ENCODE measurements around the gene CAMK1D. TPM values are rescaled to one million over a fixed set of nuclear protein-coding genes. Genes with fewer than 3 reads are reported as not detected.
A peak's percentile ranks its signal among the peaks of the same experiment; 100 is the strongest.

Gene CAMK1D
- total RNA-seq, 2 donors from 2014 or later = 4.5 to 7.8 TPM

GRCh38 chr10:12479924-12480323 is 130.6 kb downstream of the CAMK1D start:
- no peaks in the 10 kb centered on the region for H3K36me3 ChIP-seq (ENCODE audit: control insufficient read depth, insufficient read depth, low read length)
- no peak overlapping the region for H3K4me3 ChIP-seq (ENCODE audit: low read length)
- TF ChIP-seq, protein P1, sequence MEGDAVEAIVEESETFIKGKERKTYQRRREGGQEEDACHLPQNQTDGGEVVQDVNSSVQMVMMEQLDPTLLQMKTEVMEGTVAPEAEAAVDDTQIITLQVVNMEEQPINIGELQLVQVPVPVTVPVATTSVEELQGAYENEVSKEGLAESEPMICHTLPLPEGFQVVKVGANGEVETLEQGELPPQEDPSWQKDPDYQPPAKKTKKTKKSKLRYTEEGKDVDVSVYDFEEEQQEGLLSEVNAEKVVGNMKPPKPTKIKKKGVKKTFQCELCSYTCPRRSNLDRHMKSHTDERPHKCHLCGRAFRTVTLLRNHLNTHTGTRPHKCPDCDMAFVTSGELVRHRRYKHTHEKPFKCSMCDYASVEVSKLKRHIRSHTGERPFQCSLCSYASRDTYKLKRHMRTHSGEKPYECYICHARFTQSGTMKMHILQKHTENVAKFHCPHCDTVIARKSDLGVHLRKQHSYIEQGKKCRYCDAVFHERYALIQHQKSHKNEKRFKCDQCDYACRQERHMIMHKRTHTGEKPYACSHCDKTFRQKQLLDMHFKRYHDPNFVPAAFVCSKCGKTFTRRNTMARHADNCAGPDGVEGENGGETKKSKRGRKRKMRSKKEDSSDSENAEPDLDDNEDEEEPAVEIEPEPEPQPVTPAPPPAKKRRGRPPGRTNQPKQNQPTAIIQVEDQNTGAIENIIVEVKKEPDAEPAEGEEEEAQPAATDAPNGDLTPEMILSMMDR (conservative IDR thresholded peaks at IDR 0.05) = no peak
- no peaks in the 10 kb centered on the region for H3K27me3 Mint-ChIP-seq (ENCODE audit: insufficient read depth)
- no peaks in the 10 kb centered on the region for H3K4me1 ChIP-seq (ENCODE audit: control insufficient read depth, insufficient read depth, low read length)
- H3K9me3 ChIP-seq (ENCODE audit: control insufficient read depth, low read length) = no peaks in the 10 kb centered on the region
- peaks cover 14% of the 10 kb centered on the region for H3K9me3 Mint-ChIP-seq
- no peaks in the 10 kb centered on the region for H3K27me3 ChIP-seq (ENCODE audit: control insufficient read depth, insufficient read depth, low read length, poor library complexity, severe bottlenecking)
- peaks cover 15% of the 10 kb centered on the region for H3K4me1 Mint-ChIP-seq
- no peak overlapping the region for H3K27ac ChIP-seq (ENCODE audit: low read depth, low read length)
- no peak overlapping the region for H3K27ac Mint-ChIP-seq
- no peak overlapping the region for H3K9ac ChIP-seq (ENCODE audit: extremely low read depth, low read length, poor library complexity, severe bottlenecking)
- no peak overlapping the region for H3K4me3 Mint-ChIP-seq
- H3K36me3 Mint-ChIP-seq (ENCODE audit: low read depth) = peaks cover 2% of the 10 kb centered on the region
- WGBS, 2 experiments (ENCODE audit: insufficient coverage in 1 of 2, insufficient read length in 1 of 2) = 83 to 86% methylated on average over 7 to 9 of the region's 9 CpGs
- no peak for DNase-seq

- H3K27me3 Mint-ChIP-seq (ENCODE audit: insufficient read depth) = no peaks in the 10 kb centered on the region
- H3K36me3 ChIP-seq (ENCODE audit: control insufficient read depth, insufficient read depth, low read length) = no peaks in the 10 kb centered on the region
These were observed 131.1 kb downstream of the CAMK1D start for GRCh38 chr10:12480440-12480839.

DNA sequence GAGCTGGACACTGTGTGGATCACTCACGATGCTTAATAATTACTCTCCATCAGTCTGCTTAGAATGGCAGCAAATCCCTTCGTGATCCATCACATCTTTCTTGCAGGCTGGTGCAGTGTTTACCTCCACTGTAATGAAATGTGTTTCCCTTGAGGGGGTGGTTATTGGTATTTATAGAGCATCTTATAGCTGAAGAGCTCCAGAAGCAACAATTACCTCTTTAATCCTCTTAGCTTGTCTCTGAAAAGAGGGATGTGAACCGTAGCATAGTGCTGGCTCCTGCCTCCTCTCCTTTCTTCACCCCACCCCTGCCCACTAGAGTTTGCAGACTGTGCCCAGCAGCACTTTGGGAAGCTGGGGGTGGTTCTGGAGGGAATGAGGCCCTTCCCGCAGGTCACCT is 132.6 kb downstream of the CAMK1D start:
- peak overlapping the region; percentile 42 for H3K27ac Mint-ChIP-seq
- TF ChIP-seq, protein P1 (conservative IDR thresholded peaks at IDR 0.05) = no peak

More at GRCh38 chr10:12480440-12480839, 131.1 kb downstream of the CAMK1D start:
- Mint-ChIP-seq H3K4me3 (no peak overlapping the region), H3K27ac (no peak overlapping the region), H3K36me3 (ENCODE audit: low read depth) (peaks cover 2% of the 10 kb centered on the region), H3K9me3 (peaks cover 14% of the 10 kb centered on the region), H3K4me1 (peaks cover 21% of the 10 kb centered on the region)
- no peaks in the 10 kb centered on the region for H3K9me3 ChIP-seq (ENCODE audit: control insufficient read depth, low read length)
- TF ChIP-seq, protein P1 (conservative IDR thresholded peaks at IDR 0.05) = no peak
- H3K27ac ChIP-seq (ENCODE audit: low read depth, low read length) = no peak overlapping the region
- no peaks in the 10 kb centered on the region for H3K27me3 ChIP-seq (ENCODE audit: control insufficient read depth, insufficient read depth, low read length, poor library complexity, severe bottlenecking)
- WGBS, 2 experiments (ENCODE audit: insufficient coverage in 1 of 2, insufficient read length in 1 of 2) = 74 to 100% methylated on average over 2 to 4 of the region's 4 CpGs
- no peak overlapping the region for H3K4me3 ChIP-seq (ENCODE audit: low read length)
- no peak overlapping the region for H3K9ac ChIP-seq (ENCODE audit: extremely low read depth, low read length, poor library complexity, severe bottlenecking)
- DNase-seq = no peak
- no peaks in the 10 kb centered on the region for H3K4me1 ChIP-seq (ENCODE audit: control insufficient read depth, insufficient read depth, low read length)

More for the DNA sequence above, 132.6 kb downstream of the CAMK1D start:
- H3K4me3 ChIP-seq (ENCODE audit: low read length) = no peak overlapping the region
- H3K9ac ChIP-seq (ENCODE audit: extremely low read depth, low read length, poor library complexity, severe bottlenecking) = no peak overlapping the region
- no peak overlapping the region for H3K4me3 Mint-ChIP-seq
- no peaks in the 10 kb centered on the region for H3K36me3 ChIP-seq (ENCODE audit: control insufficient read depth, insufficient read depth, low read length)
- H3K4me1 Mint-ChIP-seq = peaks cover 23% of the 10 kb centered on the region
- no peaks in the 10 kb centered on the region for H3K4me1 ChIP-seq (ENCODE audit: control insufficient read depth, insufficient read depth, low read length)
- no peaks in the 10 kb centered on the region for H3K9me3 ChIP-seq (ENCODE audit: control insufficient read depth, low read length)
- DNase-seq = no peak
- WGBS, 2 experiments (ENCODE audit: insufficient coverage in 1 of 2, insufficient read length in 1 of 2) = 82 to 85% methylated on average over 2 to 4 of the region's 4 CpGs
- H3K9me3 Mint-ChIP-seq = peaks cover 14% of the 10 kb centered on the region
- no peaks in the 10 kb centered on the region for H3K27me3 ChIP-seq (ENCODE audit: control insufficient read depth, insufficient read depth, low read length, poor library complexity, severe bottlenecking)
- H3K27ac ChIP-seq (ENCODE audit: low read depth, low read length) = no peak overlapping the region
- H3K36me3 Mint-ChIP-seq (ENCODE audit: low read depth) = peaks cover 2% of the 10 kb centered on the region
- H3K27me3 Mint-ChIP-seq (ENCODE audit: insufficient read depth) = no peaks in the 10 kb centered on the region

All from endodermal cell (in vitro differentiated cells).